ENCODE measurements around the gene DIAPH1.

Gene DIAPH1

GRCh38 chr5:141547921-141548320 is 70.9 kb downstream of the DIAPH1 start:
- ChIA-PET CTCF (interaction anchor here (0.5 to 1.9 kb wide), 8 partner anchors 10 to 314 kb away, joined by 3 to 7 read pairs (median 3); partner anchors contain the start of gene PCDHGA11), POLR2A (interaction anchor here (0.7 kb wide), 1 partner anchor 16 kb away, joined by 3 read pairs; no protein-coding TSS in a partner anchor)
- no peak for TF ChIP-seq ZNF155 (tag by site-specific recombination; IDR thresholded peaks at IDR 0.05)
- no peak overlapping the region for H3K4me3 ChIP-seq (ENCODE audit: low read depth, low read length)
- H3K4me1 ChIP-seq (ENCODE audit: control insufficient read depth, insufficient read depth, low read length), result no peaks in the 10 kb centered on the region
- peaks cover 14 to 30% of the 10 kb centered on the region in 2 experiments for H3K36me3 ChIP-seq (ENCODE audit: control insufficient read depth in 2 of 2, insufficient read depth in 1 of 2, low read length in 2 of 2)
- H3K9me3 ChIP-seq (ENCODE audit: control insufficient read depth, insufficient read depth, low read depth, low read length), result peaks cover 2% of the 10 kb centered on the region; the same call in 1 of the 2 replicates
- H3K27ac ChIP-seq (ENCODE audit: extremely low read depth, low read depth, low read length), result no peak overlapping the region

GRCh38 chr5:141547488-141547887 is 71.3 kb downstream of the DIAPH1 start:
- ChIA-PET POLR2A (interaction anchor here (0.7 kb wide), 1 partner anchor 16 kb away, joined by 3 read pairs; no protein-coding TSS in a partner anchor), CTCF (interaction anchor here (0.6 to 1.9 kb wide), 9 partner anchors 10 to 313 kb away, joined by 3 to 7 read pairs (median 4); partner anchors contain the start of genes PCDHGA11 and PCDHGA2)
- Histone ChIP-seq H3K27ac (ENCODE audit: extremely low read depth, low read depth, low read length) (no peak overlapping the region), H3K9me3 (ENCODE audit: control insufficient read depth, insufficient read depth, low read depth, low read length) (peaks cover 2% of the 10 kb centered on the region; the same call in 1 of the 2 replicates), H3K4me3 (ENCODE audit: low read depth, low read length) (no peak overlapping the region), H3K36me3 (ENCODE audit: control insufficient read depth in 2 of 2, insufficient read depth in 1 of 2, low read length in 2 of 2) (peaks cover 14 to 31% of the 10 kb centered on the region in 2 experiments), H3K4me1 (ENCODE audit: control insufficient read depth, insufficient read depth, low read length) (no peaks in the 10 kb centered on the region)
- peak; percentile 63 for TF ChIP-seq SETDB1 (IDR thresholded peaks at IDR 0.05; ENCODE audit: insufficient read length, low read length)
- no peak for TF ChIP-seq ZBTB49 (tag by site-specific recombination; IDR thresholded peaks at IDR 0.05; ENCODE audit: low read depth)
- peak; percentile 98 for TF ChIP-seq ZNF133 (tag by site-specific recombination; IDR thresholded peaks at IDR 0.05)
- no peak for TF ChIP-seq ZNF16 (tag by site-specific recombination; IDR thresholded peaks at IDR 0.05; ENCODE audit: low read depth)
- TF ChIP-seq ZNF404 (tag by site-specific recombination; IDR thresholded peaks at IDR 0.05), result no peak
- no peak for TF ChIP-seq HOXD13 (CRISPR knock-in tag; IDR thresholded peaks at IDR 0.05; ENCODE audit: borderline replicate concordance)

GRCh38 chr5:141543053-141543452 is 75.7 kb downstream of the DIAPH1 start:
- H3K27ac ChIP-seq (ENCODE audit: extremely low read depth, low read depth, low read length), result no peak overlapping the region
- POLR2A ChIA-PET, result no interaction called here
- no peaks in the 10 kb centered on the region for H3K4me1 ChIP-seq (ENCODE audit: control insufficient read depth, insufficient read depth, low read length)
- CTCF ChIA-PET, result interaction anchor here (1.6 to 3.2 kb wide), 3 partner anchors 15 to 21 kb away, joined by 5 to 9 read pairs (median 8); no protein-coding TSS in a partner anchor
- TF ChIP-seq ZNF10 (tag by site-specific recombination; IDR thresholded peaks at IDR 0.05) (0 out of 2 replicates have a peak, but pooled peaks have one; percentile 47), ZFP41 (tag by site-specific recombination; IDR thresholded peaks at IDR 0.05; ENCODE audit: borderline replicate concordance) (no peak)
- H3K4me3 ChIP-seq (ENCODE audit: low read depth, low read length), result no peak overlapping the region
- peaks cover 11 to 16% of the 10 kb centered on the region in 2 experiments for H3K36me3 ChIP-seq (ENCODE audit: control insufficient read depth in 2 of 2, insufficient read depth in 1 of 2, low read length in 2 of 2)
- peaks cover 2% of the 10 kb centered on the region; the same call in 1 of the 2 replicates for H3K9me3 ChIP-seq (ENCODE audit: control insufficient read depth, insufficient read depth, low read depth, low read length)

- no peak overlapping the region for H3K4me3 ChIP-seq (ENCODE audit: low read depth, low read length)
- CTCF ChIA-PET, result interaction anchor here (0.6 to 3.9 kb wide), 7 partner anchors 10 to 122 kb away, joined by 3 to 22 read pairs (median 3); partner anchors contain the start of genes PCDHGA10 and PCDHGA11
- H3K36me3 ChIP-seq (ENCODE audit: control insufficient read depth in 2 of 2, insufficient read depth in 1 of 2, low read length in 2 of 2), result peaks cover 20 to 39% of the 10 kb centered on the region in 2 experiments; a peak in 2 of 3 replicates
- H3K9me3 ChIP-seq (ENCODE audit: control insufficient read depth, insufficient read depth, low read depth, low read length), result no peaks in the 10 kb centered on the region
- no peaks in the 10 kb centered on the region for H3K4me1 ChIP-seq (ENCODE audit: control insufficient read depth, insufficient read depth, low read length)
- no peak overlapping the region for H3K27ac ChIP-seq (ENCODE audit: extremely low read depth, low read depth, low read length)
- POLR2A ChIA-PET, result no interaction called here
- no peak for TF ChIP-seq ZNF585B (tag by site-specific recombination; IDR thresholded peaks at IDR 0.05)
- TF ChIP-seq ZNF473 (tag by site-specific recombination; IDR thresholded peaks at IDR 0.05), result no peak
- no peak for TF ChIP-seq ZNF548 (tag by site-specific recombination; IDR thresholded peaks at IDR 0.05)
- TF ChIP-seq ZNF488 (tag by site-specific recombination; IDR thresholded peaks at IDR 0.05), result no peak
- TF ChIP-seq ZNF626 (tag by site-specific recombination; IDR thresholded peaks at IDR 0.05), result no peak
- no peak for TF ChIP-seq ZNF18 (tag by site-specific recombination; IDR thresholded peaks at IDR 0.05)
- no peak for TF ChIP-seq ZNF394 (tag by site-specific recombination; IDR thresholded peaks at IDR 0.05; ENCODE audit: borderline replicate concordance)
- TF ChIP-seq ZBTB26 (tag by site-specific recombination; optimal IDR thresholded peaks at IDR 0.05), result no peak
- no peak for TF ChIP-seq ATF2 (tag by site-specific recombination; IDR thresholded peaks at IDR 0.05; ENCODE audit: low read depth)
Measured at GRCh38 chr5:141534492-141535213, 84.1 kb downstream of the DIAPH1 start.
